K562 (cell line): ENCODE measurements around the gene HNRNPU. TPM values are rescaled to one million over a fixed set of nuclear protein-coding genes. Genes with fewer than 3 reads are reported as not detected.

Experiments
- ATAC-seq: fragments of 200-7000 bp; cut with Tn5 transposase; 3 replicates; pipeline ENCODE4 v1.9.1; 2020; ENCODE audit warnings: moderate library complexity
- BruUV-seq: library from RNA; stranded (reverse); fragments of 400-500 nt; replicated peaks from 2 replicates; lab custom pipeline; 2021; lab: Mats Ljungman, UMichigan
- CTCF ChIA-PET: fragments of 300-600 bp; formaldehyde crosslinking; extraction: SDS; loops from one replicate; lab custom pipeline; 2021; ENCODE audit warnings: low intra/inter-chr PET ratio; lab: Yijun Ruan, JAX
- POLR2A ChIA-PET: fragments of 300-600, 350-650 bp; sonication (Branson Sonifier 250); formaldehyde crosslinking; extraction: SDS; loops from one replicate; lab custom pipeline; 2021; ENCODE audit warnings: antibody characterized with exemption, inconsistent platforms; lab: Yijun Ruan, JAX
- DNase-seq, 4 experiments: peaks; one replicate each; pipeline versions ENCODE4 v3.0.0 to v3.0.0-alpha.2; 2011 to 2018; ENCODE audit warnings: low spot score in 3 of 4, mixed read lengths in 3 of 4; ENCODE audit errors: extremely low read depth in 1 of 4
- FAIRE-seq: peaks from 2 replicates; lab custom pipeline; 2011; peaks lifted over from hg19 to GRCh38; lab: Jason Lieb, UNC
- H2AFZ ChIP-seq: 2 replicates; pipeline ENCODE4 v1.6.0; 2011; ENCODE audit warnings: low read depth, low read length, control low read depth, inconsistent platforms
- H3K27ac ChIP-seq: fragments of 200-600 bp; 3 replicates; pipeline ENCODE4 v1.8.0; 2011; ENCODE audit warnings: low read depth, mild to moderate bottlenecking, control low read depth, inconsistent platforms, low read length, moderate library complexity, mixed read lengths; ENCODE audit errors: extremely low read depth
- H3K27me3 ChIP-seq, 2 experiments: fragments of 300-600 bp in 1 of 2; 2 replicates in 1 of 2; 3 replicates in 1 of 2; pipeline versions ENCODE4 v1.6.0 to v1.8.0; 2011; ENCODE audit warnings: inconsistent platforms in 2 of 2, low read length in 2 of 2, mild to moderate bottlenecking in 1 of 2, mixed read lengths in 1 of 2, moderate library complexity in 1 of 2; ENCODE audit not compliant: control insufficient read depth in 2 of 2, insufficient read depth in 2 of 2
- H3K36me3 ChIP-seq: fragments of 300-600 bp; 3 replicates; pipeline ENCODE4 v1.8.0; 2011; ENCODE audit warnings: mild to moderate bottlenecking, low read length, inconsistent platforms; ENCODE audit not compliant: control insufficient read depth, insufficient read depth
- H3K4me1 ChIP-seq, 2 experiments: fragments of 200-600 bp in 1 of 2; replicated peaks in 1 of 2; 2 replicates in 1 of 2; 3 replicates in 1 of 2; pipeline versions ENCODE4 v1.5.1 to v1.8.0; 2011; ENCODE audit warnings: inconsistent platforms in 2 of 2, low read length in 2 of 2, mild to moderate bottlenecking in 1 of 2, mixed read lengths in 1 of 2, moderate library complexity in 1 of 2; ENCODE audit not compliant: control insufficient read depth in 2 of 2, insufficient read depth in 2 of 2
- H3K4me2 ChIP-seq: 2 replicates; pipeline ENCODE4 v1.6.1; 2011; ENCODE audit warnings: low read length, control low read depth, inconsistent platforms, mixed read lengths; ENCODE audit not compliant: insufficient read depth
- H3K4me3 ChIP-seq: fragments of 200-600 bp; sonication (generic), shearing (Covaris generic); 2 replicates; pipeline ENCODE4 v1.5.1; 2016; ENCODE audit warnings: control low read depth, inconsistent platforms
- H3K79me2 ChIP-seq: fragments of 200-600 bp; 3 replicates; pipeline ENCODE4 v1.8.0; 2011; ENCODE audit warnings: low read length, inconsistent platforms; ENCODE audit not compliant: control insufficient read depth, insufficient read depth
- H3K9ac ChIP-seq, 2 experiments: 2 replicates each; pipeline versions ENCODE4 v1.6.0 to v1.6.1; 2011; ENCODE audit warnings: low read depth in 2 of 2, low read length in 2 of 2, control low read depth in 1 of 2, inconsistent platforms in 1 of 2, mild to moderate bottlenecking in 1 of 2, mixed read lengths in 1 of 2; ENCODE audit not compliant: insufficient read depth in 1 of 2
- H3K9me1 ChIP-seq: one replicate; pipeline ENCODE4 v1.6.0; 2011; ENCODE audit warnings: inconsistent platforms, mild to moderate bottlenecking, low read length, moderate library complexity; ENCODE audit not compliant: control insufficient read depth, insufficient read depth
- H3K9me3 ChIP-seq: replicated peaks from 2 replicates; pipeline ENCODE4 v1.5.1; 2011; ENCODE audit warnings: low read depth, low read length, inconsistent platforms; ENCODE audit not compliant: control insufficient read depth, insufficient read depth
- H4K20me1 ChIP-seq: replicated peaks from 2 replicates; pipeline ENCODE4 v1.6.1; 2011; ENCODE audit warnings: low read length, inconsistent platforms, mixed read lengths; ENCODE audit not compliant: control insufficient read depth, insufficient read depth
- BRD4 ChIP-seq: fragments of 200-600 bp; sonication (generic); IDR thresholded peaks from 2 replicates; pipeline ENCODE4 v1.6.1; 2017; ENCODE audit warnings: inconsistent platforms
- DPF2 ChIP-seq: fragments of 450-650 bp; IDR thresholded peaks from 2 replicates; pipeline ENCODE4 v1.6.1; 2016
- HNRNPL ChIP-seq: fragments of 200-400 bp; formaldehyde crosslinking; IDR thresholded peaks from 2 replicates; pipeline ENCODE4 v1.6.1; 2017; ENCODE audit warnings: low read depth, mild to moderate bottlenecking, low read length
- TSC22D4 ChIP-seq: fragments of 450-650 bp; IDR thresholded peaks from 2 replicates; pipeline ENCODE4 v1.6.1; 2016; ENCODE audit warnings: missing genetic modification characterization, missing biosample characterization, control low read depth
- ZFP1 ChIP-seq: fragments of 450-650 bp; formaldehyde crosslinking; IDR thresholded peaks from 2 replicates; pipeline ENCODE4 v1.4.0; 2020; ENCODE audit warnings: mild to moderate bottlenecking, mixed read lengths
- ZNF175 ChIP-seq: fragments of 200-800 bp; sonication (Bioruptor generic); IDR thresholded peaks from 2 replicates; pipeline ENCODE4 v1.6.1; 2016; ENCODE audit warnings: low read depth, mild to moderate bottlenecking, missing genetic modification characterization, missing compliant biosample characterization
- ZNF253 ChIP-seq: fragments of 250-450 bp; sonication (Bioruptor Pico); conservative IDR thresholded peaks from 2 replicates; pipeline ENCODE4 v1.6.1; 2021; ENCODE audit warnings: mild to moderate bottlenecking
- WGBS: fragments of 100-300 bp; shearing (Covaris generic); methylation state at CpG from one replicate; pipeline ENCODE4 v1.1.6; 2016; ENCODE audit warnings: low coverage, mixed read lengths; ENCODE audit not compliant: insufficient coverage; ENCODE audit errors: missing lambda C conversion rate; 5-methylcytosine and 5-hydroxymethylcytosine counted together
- in situ Hi-C: fragments of 300-500 bp; cut with MboI; formaldehyde crosslinking; loops from 4 replicates; pipeline ENCODE4 v1.15.0; 2018; ENCODE audit warnings: inconsistent platforms, mixed read lengths
- intact Hi-C: fragments of 100-400 bp; cut with micrococcal nuclease; formaldehyde crosslinking; loops from 2 replicates; pipeline ENCODE4 v1.14.2; 2022
- polyA plus RNA-seq, 8 experiments: library from polyadenylated mRNA; depleted of rRNA in 4 of 8; stranded (reverse) in 5 of 8; unstranded in 3 of 8; fragments of >200 nt; fragmentation: Nextera tagmentation in 2 of 8; fragmentation: Illumina TruSeq in 1 of 8; extraction: Ambion mirVana in 2 of 8; extraction: Trizol in 1 of 8; gene quantifications; 2 replicates each; pipeline versions ENCODE4 v1.2.1 to v1.2.3, GENCODE V29; 2011 to 2014; ENCODE audit warnings: inconsistent platforms in 1 of 8, missing spikeins in 1 of 8
- total RNA-seq, 7 experiments: library from RNA; depleted of rRNA in 6 of 7; stranded (reverse); fragments of >200 nt in 6 of 7; fragmentation: Illumina TruSeq in 2 of 7; extraction: Trizol in 2 of 7; gene quantifications; 2 replicates each; pipeline versions ENCODE4 v1.2.1 to v1.2.3, GENCODE V29; 2011 to 2021; ENCODE audit warnings: low replicate concordance in 1 of 7
- TF ChIP-seq, protein P1 (sequence below): sonication (generic); formaldehyde crosslinking; IDR thresholded peaks from 2 replicates; pipeline ENCODE4 v1.8.0; 2022; ENCODE audit warnings: mild to moderate bottlenecking, low read depth, missing genetic modification reagents
- TF ChIP-seq, protein P2 (sequence below): fragments of 250-450 bp; sonication (Bioruptor Pico); IDR thresholded peaks from 2 replicates; pipeline ENCODE4 v1.4.0; 2020; ENCODE audit warnings: borderline replicate concordance

The HNRNPU gene
- total and polyA plus RNA-seq, 9 of the 15 experiments (the other 6 are each of a cell fraction or from before 2014, with no cell fraction given) = 159 to 777 (median 577) TPM

DNA sequence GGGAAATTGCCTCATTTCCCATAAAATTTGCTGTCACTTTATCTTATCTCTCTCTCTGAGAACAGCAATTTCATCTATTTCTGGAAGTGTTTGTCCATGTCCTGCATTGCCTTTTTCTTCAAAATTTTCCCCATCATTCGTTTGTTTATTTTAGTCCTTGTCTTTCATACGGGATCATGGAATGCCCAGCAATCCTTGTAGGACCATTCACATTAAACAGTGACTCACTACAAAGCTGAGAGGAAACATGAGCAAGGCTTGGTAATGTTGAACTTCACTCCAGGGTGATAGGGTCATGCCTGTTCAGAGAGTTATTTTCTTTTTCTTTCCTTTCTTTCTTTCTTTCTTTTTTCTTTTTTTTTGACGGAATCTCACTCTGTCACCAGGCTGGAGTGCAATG lies 32.2 kb upstream of the HNRNPU start:
- intact Hi-C loops = no loop called here
- Histone ChIP-seq H3K4me1 (peaks cover 3 to 11% of the 10 kb centered on the region in 2 experiments; a peak in 2 of 5 replicates), H3K9me3 (no peaks in the 10 kb centered on the region), H3K9ac (no peak overlapping the region), H3K27me3 (no peaks in the 10 kb centered on the region), H4K20me1 (no peaks in the 10 kb centered on the region), H2AFZ (peak overlapping the region; percentile 36; the same call in 1 of the 2 replicates), H3K36me3 (no peaks in the 10 kb centered on the region), H3K4me2 (no peak overlapping the region), H3K27ac (no peak overlapping the region), H3K79me2 (no peaks in the 10 kb centered on the region), H3K9me1 (no peaks in the 10 kb centered on the region), H3K4me3 (no peak overlapping the region)
- no TSS peak for BruUV-seq
- no peak for DNase-seq
- no peak for ATAC-seq
- WGBS = 48% methylated on average over 3 of the region's 3 CpGs
- TF ChIP-seq ZNF253 (CRISPR knock-in tag) = no peak
- TF ChIP-seq HNRNPL = no peak
- TF ChIP-seq BRD4 = no peak
- TF ChIP-seq, protein P1, sequence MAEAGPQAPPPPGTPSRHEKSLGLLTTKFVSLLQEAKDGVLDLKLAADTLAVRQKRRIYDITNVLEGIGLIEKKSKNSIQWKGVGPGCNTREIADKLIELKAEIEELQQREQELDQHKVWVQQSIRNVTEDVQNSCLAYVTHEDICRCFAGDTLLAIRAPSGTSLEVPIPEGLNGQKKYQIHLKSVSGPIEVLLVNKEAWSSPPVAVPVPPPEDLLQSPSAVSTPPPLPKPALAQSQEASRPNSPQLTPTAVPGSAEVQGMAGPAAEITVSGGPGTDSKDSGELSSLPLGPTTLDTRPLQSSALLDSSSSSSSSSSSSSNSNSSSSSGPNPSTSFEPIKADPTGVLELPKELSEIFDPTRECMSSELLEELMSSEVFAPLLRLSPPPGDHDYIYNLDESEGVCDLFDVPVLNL (CRISPR knock-in tag) = no peak
- TF ChIP-seq, protein P2, sequence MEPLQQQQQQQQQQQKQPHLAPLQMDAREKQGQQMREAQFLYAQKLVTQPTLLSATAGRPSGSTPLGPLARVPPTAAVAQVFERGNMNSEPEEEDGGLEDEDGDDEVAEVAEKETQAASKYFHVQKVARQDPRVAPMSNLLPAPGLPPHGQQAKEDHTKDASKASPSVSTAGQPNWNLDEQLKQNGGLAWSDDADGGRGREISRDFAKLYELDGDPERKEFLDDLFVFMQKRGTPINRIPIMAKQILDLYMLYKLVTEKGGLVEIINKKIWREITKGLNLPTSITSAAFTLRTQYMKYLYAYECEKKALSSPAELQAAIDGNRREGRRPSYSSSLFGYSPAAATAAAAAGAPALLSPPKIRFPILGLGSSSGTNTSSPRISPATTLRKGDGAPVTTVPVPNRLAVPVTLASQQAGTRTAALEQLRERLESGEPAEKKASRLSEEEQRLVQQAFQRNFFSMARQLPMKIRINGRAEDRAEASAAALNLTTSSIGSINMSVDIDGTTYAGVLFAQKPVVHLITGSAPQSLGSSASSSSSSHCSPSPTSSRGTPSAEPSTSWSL (CRISPR knock-in tag) = no peak
- TF ChIP-seq ZFP1 (CRISPR knock-in tag) = no peak
- no peak for TF ChIP-seq ZNF175 (CRISPR knock-in tag)
- no peak for TF ChIP-seq TSC22D4 (tag)
- 0 out of 2 replicates have a peak, but pooled peaks have one; percentile 17 for TF ChIP-seq DPF2
- ChIA-PET POLR2A (interaction anchor here (0.6 kb wide), 1 partner anchor 34 kb away, joined by 3 read pairs; no protein-coding TSS in a partner anchor), CTCF (no interaction called here)
- in situ Hi-C loops = no loop called here
- no peak for FAIRE-seq
